Hepatocyte (in vitro differentiated cells): ENCODE measurements around the gene MBD4. TPM values are rescaled to one million over a fixed set of nuclear protein-coding genes. Genes with fewer than 3 reads are reported as not detected.
"Not testable (repeated sequence)": the region's sequence is repeated elsewhere in the genome, so short reads cannot be mapped to it uniquely, and the experiment has no call there.

Experiments
- DNase-seq: peaks from one replicate; pipeline ENCODE4 v3.0.0-alpha.2; 2016; ENCODE audit warnings: low spot score
- H2AFZ ChIP-seq: fragments of 200-600 bp; sonication (generic); 2 replicates; pipeline ENCODE4 v1.6.0; 2016; ENCODE audit warnings: antibody characterized with exemption, mild to moderate bottlenecking
- H3K27ac ChIP-seq: fragments of 200-600 bp; sonication (generic); 2 replicates; pipeline ENCODE4 v1.5.1; 2016; ENCODE audit warnings: mild to moderate bottlenecking
- H3K27me3 ChIP-seq: fragments of 200-600 bp; sonication (generic); 2 replicates; pipeline ENCODE4 v1.6.1; 2016
- H3K36me3 ChIP-seq: fragments of 200-600 bp; sonication (generic); replicated peaks from 2 replicates; pipeline ENCODE4 v1.5.1; 2016; ENCODE audit warnings: low read depth; ENCODE audit not compliant: insufficient read depth
- H3K4me1 ChIP-seq: fragments of 200-600 bp; sonication (generic); 2 replicates; pipeline ENCODE4 v1.5.1; 2016; ENCODE audit warnings: mild to moderate bottlenecking, moderate library complexity; ENCODE audit not compliant: insufficient read depth
- H3K4me2 ChIP-seq: fragments of 200-600 bp; sonication (generic); 2 replicates; pipeline ENCODE4 v1.6.0; 2016
- H3K4me3 ChIP-seq: fragments of 200-600 bp; sonication (generic); 2 replicates; pipeline ENCODE4 v1.5.1; 2016; ENCODE audit warnings: mild to moderate bottlenecking
- H3K79me2 ChIP-seq: fragments of 200-600 bp; sonication (generic); 2 replicates; pipeline ENCODE4 v1.6.0; 2017; ENCODE audit warnings: mild to moderate bottlenecking
- H3K9me2 ChIP-seq: fragments of 200-600 bp; sonication (generic); replicated peaks from 2 replicates; pipeline ENCODE4 v1.6.0; 2017; ENCODE audit warnings: mild to moderate bottlenecking; ENCODE audit not compliant: insufficient read depth
- H3K9me3 ChIP-seq: fragments of 200-600 bp; sonication (generic); 2 replicates; pipeline ENCODE4 v1.5.1; 2016; ENCODE audit warnings: low read depth, mild to moderate bottlenecking
- H4K20me1 ChIP-seq: fragments of 200-600 bp; sonication (generic); 2 replicates; pipeline ENCODE4 v1.6.0; 2016; ENCODE audit warnings: mild to moderate bottlenecking; ENCODE audit not compliant: insufficient read depth, poor library complexity, severe bottlenecking
- EZH2 ChIP-seq: fragments of 200-600 bp; sonication (generic); IDR thresholded peaks from 2 replicates; pipeline ENCODE4 v1.6.1; 2016; ENCODE audit warnings: antibody characterized with exemption, mild to moderate bottlenecking, borderline replicate concordance
- EZH2phosphoT487 ChIP-seq: fragments of 200-600 bp; sonication (generic); IDR thresholded peaks from one replicate; pipeline ENCODE4 v1.6.1; 2018; ENCODE audit warnings: antibody characterized with exemption, mild to moderate bottlenecking, low read depth, moderate library complexity; ENCODE audit not compliant: unreplicated experiment, severe bottlenecking
- WGBS: methylation state at CpG from one replicate; pipeline ENCODE4 v1.1.6; 2016; ENCODE audit warnings: low lambda C conversion rate; ENCODE audit errors: missing lambda C conversion rate; 5-methylcytosine and 5-hydroxymethylcytosine counted together
- polyA plus RNA-seq: library from polyadenylated mRNA; unstranded; fragments of >200 nt; fragmentation: Nextera tagmentation; extraction: Ambion mirVana; gene quantifications from 2 replicates; pipeline ENCODE4 v1.2.1, GENCODE V29; 2016
- total RNA-seq: library from RNA; depleted of rRNA; stranded (reverse); fragments of >200 nt; gene quantifications from 2 replicates; pipeline ENCODE4 v1.2.3, GENCODE V29; 2014
- TF ChIP-seq, protein P1 (sequence below): fragments of 200-600 bp; sonication (generic); IDR thresholded peaks from 2 replicates; pipeline ENCODE4 v1.5.1; 2016; ENCODE audit warnings: antibody characterized with exemption, mild to moderate bottlenecking; ENCODE audit not compliant: poor library complexity

MBD4 gene
- total and polyA plus RNA-seq, 2 experiments from 2014 or later: 22.2 to 27.5 TPM

DNA sequence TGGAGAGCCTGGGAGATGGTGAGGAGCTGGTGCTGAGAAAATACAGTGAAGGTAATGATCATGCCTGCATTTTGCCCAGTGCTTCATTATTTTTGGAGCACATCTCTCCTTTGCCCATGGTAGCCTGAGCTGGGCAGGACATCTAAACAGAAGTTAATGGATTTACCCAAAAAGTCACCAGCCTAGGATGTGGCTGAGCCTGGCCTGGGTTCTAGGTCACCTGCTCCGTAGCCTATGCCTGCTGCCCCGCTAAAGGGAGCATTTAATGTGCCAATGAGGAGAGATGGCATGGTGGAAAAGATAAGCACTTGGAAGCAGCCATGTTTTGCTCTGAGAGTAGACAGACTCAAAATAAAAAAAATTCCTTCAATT is 46.9 kb upstream of the MBD4 start:
- no peaks in the 10 kb centered on the region for H3K79me2 ChIP-seq
- no peak overlapping the region for H3K4me2 ChIP-seq
- H3K4me3 ChIP-seq: no peak overlapping the region
- H2AFZ ChIP-seq: no peak overlapping the region
- no peaks in the 10 kb centered on the region for H3K36me3 ChIP-seq
- H3K27me3 ChIP-seq: no peaks in the 10 kb centered on the region
- TF ChIP-seq EZH2: no peak
- TF ChIP-seq EZH2phosphoT487: no peak
- peak overlapping the region; percentile 71 for H3K27ac ChIP-seq
- H3K9me3 ChIP-seq: no peaks in the 10 kb centered on the region
- DNase-seq: no peak
- no peaks in the 10 kb centered on the region for H3K4me1 ChIP-seq
- no peaks in the 10 kb centered on the region for H4K20me1 ChIP-seq
- H3K9me2 ChIP-seq: no peaks in the 10 kb centered on the region
- WGBS: 100% methylated on average over 2 of the region's 2 CpGs

DNA sequence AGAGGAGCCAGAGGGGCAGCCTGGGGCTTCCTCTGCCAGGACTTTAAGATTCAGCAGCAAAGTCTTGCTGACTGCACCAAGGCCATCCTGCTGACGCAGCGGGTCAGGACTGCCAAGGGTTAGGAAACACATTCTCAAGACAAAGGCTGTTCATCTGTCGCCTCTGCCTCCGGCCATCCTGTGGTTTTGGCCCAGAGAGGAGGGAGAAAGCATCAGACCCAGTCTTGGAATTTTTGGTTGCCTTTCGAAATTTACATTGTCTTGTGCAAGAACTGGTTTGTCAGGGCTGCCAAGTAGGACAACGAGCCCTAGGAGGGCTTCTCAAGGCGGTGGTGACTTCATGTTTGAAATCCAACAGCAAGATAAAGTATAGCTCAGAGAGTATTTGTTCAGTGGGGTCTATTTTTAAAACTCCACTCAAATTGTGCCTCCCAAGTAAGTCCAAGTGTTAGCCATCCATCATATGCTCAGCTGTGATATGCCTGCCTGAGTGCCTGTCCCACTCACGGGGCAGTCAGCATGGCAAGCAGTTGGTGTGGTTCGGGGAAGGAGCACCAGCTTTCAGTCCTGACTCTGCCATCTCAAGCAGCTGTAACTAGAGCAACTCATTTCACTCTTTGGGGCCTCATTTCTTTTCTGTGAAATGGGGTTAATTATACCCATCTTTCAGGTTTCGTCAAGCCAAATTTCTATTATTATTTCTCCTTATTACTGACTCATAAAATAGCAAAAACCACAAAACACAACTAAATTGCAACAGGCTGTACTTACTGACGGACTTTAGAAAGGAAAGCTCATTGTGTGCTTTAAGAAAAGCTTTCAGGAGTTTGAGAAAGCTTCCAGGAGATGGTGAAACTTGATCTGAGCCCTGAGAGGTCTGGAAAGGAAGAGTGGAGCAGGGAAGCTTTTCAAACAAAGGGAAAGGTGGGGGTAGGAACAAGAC is 46.2 kb upstream of the MBD4 start:
- H3K27me3 ChIP-seq: no peaks in the 10 kb centered on the region
- peak overlapping the region; percentile 71 for H3K27ac ChIP-seq
- no peaks in the 10 kb centered on the region for H3K9me3 ChIP-seq
- no peak overlapping the region for H3K4me2 ChIP-seq
- no peaks in the 10 kb centered on the region for H3K79me2 ChIP-seq
- no peak overlapping the region for H3K4me3 ChIP-seq
- TF ChIP-seq EZH2 (no peak), EZH2phosphoT487 (no peak)
- TF ChIP-seq, protein P1, sequence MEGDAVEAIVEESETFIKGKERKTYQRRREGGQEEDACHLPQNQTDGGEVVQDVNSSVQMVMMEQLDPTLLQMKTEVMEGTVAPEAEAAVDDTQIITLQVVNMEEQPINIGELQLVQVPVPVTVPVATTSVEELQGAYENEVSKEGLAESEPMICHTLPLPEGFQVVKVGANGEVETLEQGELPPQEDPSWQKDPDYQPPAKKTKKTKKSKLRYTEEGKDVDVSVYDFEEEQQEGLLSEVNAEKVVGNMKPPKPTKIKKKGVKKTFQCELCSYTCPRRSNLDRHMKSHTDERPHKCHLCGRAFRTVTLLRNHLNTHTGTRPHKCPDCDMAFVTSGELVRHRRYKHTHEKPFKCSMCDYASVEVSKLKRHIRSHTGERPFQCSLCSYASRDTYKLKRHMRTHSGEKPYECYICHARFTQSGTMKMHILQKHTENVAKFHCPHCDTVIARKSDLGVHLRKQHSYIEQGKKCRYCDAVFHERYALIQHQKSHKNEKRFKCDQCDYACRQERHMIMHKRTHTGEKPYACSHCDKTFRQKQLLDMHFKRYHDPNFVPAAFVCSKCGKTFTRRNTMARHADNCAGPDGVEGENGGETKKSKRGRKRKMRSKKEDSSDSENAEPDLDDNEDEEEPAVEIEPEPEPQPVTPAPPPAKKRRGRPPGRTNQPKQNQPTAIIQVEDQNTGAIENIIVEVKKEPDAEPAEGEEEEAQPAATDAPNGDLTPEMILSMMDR: no peak
- no peak for DNase-seq
- no peak overlapping the region for H2AFZ ChIP-seq
- no peaks in the 10 kb centered on the region for H4K20me1 ChIP-seq
- 69% methylated on average over 11 of the region's 11 CpGs for WGBS
- peaks cover 2% of the 10 kb centered on the region for H3K4me1 ChIP-seq
- H3K36me3 ChIP-seq: no peaks in the 10 kb centered on the region
- H3K9me2 ChIP-seq: no peaks in the 10 kb centered on the region

DNA sequence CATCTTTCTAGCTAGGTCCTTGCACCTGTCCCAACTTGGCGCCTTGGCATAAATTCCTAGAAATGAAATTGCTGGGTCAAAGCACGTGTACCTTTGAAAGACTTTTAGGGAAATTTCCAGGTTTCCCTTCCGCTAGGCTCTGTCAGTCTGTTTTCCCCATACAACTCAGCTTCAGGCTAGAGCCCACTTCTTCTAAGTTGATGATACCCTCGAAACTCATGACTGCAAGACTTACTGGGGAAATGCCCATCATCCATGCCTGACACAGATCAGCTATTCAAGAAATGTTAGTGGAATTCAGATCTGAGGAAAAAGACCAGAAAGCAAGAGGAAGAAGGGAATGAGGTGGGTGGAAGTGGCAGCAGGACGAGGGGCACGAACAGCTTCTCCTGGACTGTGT is 45.4 kb upstream of the MBD4 start:
- not testable (repeated sequence) for H3K9me2 ChIP-seq, H3K4me2 ChIP-seq, H3K27ac ChIP-seq, H3K4me1 ChIP-seq, H3K79me2 ChIP-seq, H4K20me1 ChIP-seq, H3K4me3 ChIP-seq, H3K9me3 ChIP-seq, H2AFZ ChIP-seq, H3K36me3 ChIP-seq, DNase-seq, H3K27me3 ChIP-seq
- WGBS: 96% methylated on average over 6 of the region's 6 CpGs

DNA sequence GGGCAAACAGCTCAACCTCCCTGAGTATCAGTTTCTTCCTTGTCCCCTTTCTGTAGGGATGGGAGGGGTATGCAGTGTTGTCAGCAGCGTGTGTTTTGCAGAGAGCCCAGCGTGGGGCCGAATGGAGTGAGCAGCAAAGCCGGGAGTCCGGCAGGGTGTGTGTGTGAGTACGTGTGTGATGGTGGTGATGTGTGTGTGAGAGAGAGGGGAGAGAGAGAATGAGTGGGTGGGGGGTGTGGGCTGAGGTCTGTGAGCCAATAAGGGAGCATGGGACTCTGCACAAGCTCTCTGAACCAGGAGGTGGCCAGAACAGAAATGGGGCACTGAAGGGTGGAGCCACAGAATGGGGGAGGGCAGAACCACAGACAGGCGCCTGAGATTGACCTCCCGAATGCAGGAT is 44.1 kb upstream of the MBD4 start:
- 88% methylated on average over 8 of the region's 8 CpGs for WGBS
- H3K36me3 ChIP-seq: no peaks in the 10 kb centered on the region
- DNase-seq: no peak
- no peaks in the 10 kb centered on the region for H3K27me3 ChIP-seq
- H2AFZ ChIP-seq: no peak overlapping the region
- TF ChIP-seq, protein P1: no peak
- TF ChIP-seq EZH2 (no peak), EZH2phosphoT487 (no peak)
- H3K79me2 ChIP-seq: no peaks in the 10 kb centered on the region
- no peak overlapping the region for H3K4me3 ChIP-seq
- H3K4me1 ChIP-seq: peaks cover 3% of the 10 kb centered on the region
- H3K4me2 ChIP-seq: no peak overlapping the region
- H3K9me3 ChIP-seq: no peaks in the 10 kb centered on the region
- H3K27ac ChIP-seq: no peak overlapping the region
- H3K9me2 ChIP-seq: no peaks in the 10 kb centered on the region
- H4K20me1 ChIP-seq: no peaks in the 10 kb centered on the region
